HG02571 (cell line): ENCODE measurements around the gene CEP112.
A peak's percentile ranks its signal among the peaks of the same experiment; 100 is the strongest.

ENCODE experiments used
- ATAC-seq: cut with Tn5 transposase; IDR thresholded peaks from one replicate; pipeline ENCODE4 v1.9.1; 2021; ENCODE audit warnings: mild to moderate bottlenecking, moderate library complexity; ENCODE audit not compliant: unreplicated experiment

The CEP112 gene

GRCh38 chr17:65941356-65941899 lies 250.5 kb downstream of the CEP112 start:
- no peak for ATAC-seq

- ATAC-seq = no peak
Measured at GRCh38 chr17:65936013-65936412, 255.9 kb downstream of the CEP112 start.

DNA sequence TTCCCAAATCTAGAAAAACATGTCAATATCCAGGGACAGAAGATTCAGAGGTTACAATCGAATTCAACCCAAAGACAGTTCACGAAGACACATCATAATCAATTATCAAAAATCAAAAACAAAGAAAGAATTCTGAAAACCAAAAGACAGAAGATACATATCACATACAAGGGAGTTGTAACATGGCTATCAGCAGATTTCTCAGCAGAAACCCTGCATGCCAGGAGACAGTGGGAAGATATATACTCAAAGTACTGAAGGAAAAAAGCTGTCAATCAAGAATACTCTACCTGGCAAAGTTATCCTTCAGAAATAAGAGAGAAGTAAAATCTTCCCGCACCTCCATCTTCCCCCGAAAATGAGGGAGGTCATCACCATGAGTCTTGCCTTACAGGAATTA lies 258.6 kb downstream of the CEP112 start:
- ATAC-seq = no peak

DNA sequence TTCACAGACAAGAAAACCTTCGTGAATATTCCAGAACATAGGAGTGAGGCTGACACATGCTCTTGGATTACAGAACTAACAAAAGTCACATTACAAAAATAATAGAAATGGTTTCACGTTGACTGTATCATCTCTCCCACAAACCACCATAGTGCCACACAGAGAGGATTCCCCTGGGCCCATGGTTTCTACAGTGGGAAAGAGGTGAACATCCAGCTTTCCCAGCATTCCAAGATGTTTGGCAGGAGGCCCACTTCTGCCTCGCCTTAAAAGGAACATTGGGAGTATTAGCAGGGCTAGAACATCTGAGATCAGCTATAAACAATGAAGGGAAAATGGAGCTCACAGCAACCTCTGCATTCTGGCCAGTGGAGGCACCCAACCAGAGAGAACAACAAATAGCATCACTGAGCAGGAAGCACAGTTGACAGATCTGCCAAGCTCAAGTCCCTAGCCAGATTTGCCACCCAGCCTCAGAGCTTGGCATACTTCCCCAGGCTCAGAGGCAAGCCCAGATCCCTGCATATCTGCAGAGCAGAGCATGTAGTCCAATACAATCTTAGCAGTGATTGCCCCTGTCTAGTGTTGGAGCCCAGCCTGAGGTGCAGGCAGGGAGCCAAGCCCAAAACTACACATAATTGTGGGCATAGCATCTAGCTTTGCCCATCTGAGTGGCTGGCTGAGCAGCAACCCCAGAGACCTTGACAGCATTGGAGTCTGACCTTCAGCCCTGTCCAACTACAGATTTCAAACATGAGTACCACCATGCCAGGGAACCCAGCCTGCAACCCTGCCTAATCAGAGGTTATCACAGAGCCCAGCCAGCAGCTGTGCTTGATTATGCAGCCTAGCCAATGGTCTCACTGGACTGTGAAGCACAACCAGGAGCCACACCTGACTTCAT lies 260.4 kb downstream of the CEP112 start:
- no peak for ATAC-seq

- ATAC-seq = no peak
Measured at GRCh38 chr17:65930140-65930730, 261.7 kb downstream of the CEP112 start.

GRCh38 chr17:65926599-65926998 lies 265.3 kb downstream of the CEP112 start:
- no peak for ATAC-seq

DNA sequence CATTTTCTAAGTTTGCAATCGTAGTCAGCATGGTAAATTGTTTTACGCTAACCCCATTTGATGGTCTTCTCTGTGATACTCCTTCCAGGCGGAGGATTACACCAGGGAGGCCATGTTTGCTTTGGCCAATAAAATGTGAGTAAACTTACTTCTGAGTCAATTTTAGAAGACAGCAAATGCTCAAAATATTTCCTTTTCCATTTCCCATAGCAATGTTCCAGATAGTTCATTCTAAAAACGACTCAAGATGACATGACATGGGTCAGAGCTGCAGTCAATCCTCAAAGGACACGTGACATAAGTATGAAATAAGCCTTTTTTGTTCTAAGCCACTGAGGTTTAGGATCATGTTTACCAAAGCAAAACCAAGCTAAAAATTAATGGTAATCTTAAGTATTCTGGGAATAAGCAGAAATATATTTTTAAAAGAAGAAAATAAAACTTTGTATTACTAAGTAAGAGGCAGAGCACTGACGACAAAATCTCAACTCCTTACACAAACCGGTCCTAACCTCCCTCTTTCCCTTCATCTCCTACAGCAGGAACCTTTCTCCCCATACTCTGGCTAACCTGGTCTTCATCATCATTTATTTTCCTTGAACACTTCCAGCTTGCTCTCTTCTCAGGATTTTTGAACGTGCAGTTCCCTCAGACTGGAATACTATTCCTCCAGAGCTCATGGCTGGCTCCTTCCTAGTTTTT lies 266.2 kb downstream of the CEP112 start:
- ATAC-seq = no peak

- no peak for ATAC-seq
Measured at GRCh38 chr17:65920996-65921395, 270.9 kb downstream of the CEP112 start.

- no peak for ATAC-seq
Measured at GRCh38 chr17:65918916-65919315, 273.0 kb downstream of the CEP112 start.

DNA sequence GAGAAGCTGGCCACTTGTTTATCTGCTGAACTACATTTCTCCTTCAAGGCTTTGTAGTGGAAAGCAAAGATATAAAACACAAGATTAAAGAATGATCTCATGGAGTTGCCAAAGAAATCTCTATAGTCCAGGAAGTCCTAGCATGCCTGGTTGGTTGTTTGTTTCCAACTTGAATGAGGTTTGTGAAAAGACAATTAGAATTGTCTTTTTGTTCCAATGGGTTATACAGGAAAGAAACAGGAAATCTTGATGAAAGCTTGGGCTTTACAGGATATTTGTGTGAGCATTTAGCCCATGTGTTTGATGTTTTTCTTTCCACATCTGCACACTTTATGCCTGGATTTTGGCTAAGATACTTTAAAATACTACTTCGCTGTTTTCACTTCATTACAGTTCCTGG lies 273.4 kb downstream of the CEP112 start:
- ATAC-seq = no peak

GRCh38 chr17:65917560-65917959 lies 274.4 kb downstream of the CEP112 start:
- ATAC-seq = no peak

DNA sequence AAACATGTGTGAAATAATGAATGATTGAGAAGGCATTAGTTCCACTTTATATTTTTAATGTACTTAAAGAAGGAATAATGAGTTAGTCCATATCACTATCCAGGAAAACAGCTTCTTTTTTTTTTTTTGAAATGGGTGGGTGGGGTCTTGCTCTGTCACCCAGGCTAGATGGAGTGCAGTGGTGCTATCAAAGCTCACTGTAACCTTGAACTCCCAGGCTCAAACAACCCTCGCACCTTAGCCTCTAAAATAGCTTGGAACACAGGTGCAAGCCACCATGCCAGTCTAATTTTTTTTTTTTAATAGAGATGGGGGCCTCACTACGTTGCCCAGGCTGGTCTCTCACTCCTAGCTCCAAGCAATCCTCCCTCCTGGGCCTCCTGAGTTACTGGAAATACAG lies 275.5 kb downstream of the CEP112 start:
- no peak for ATAC-seq

GRCh38 chr17:65914784-65915342 lies 277.1 kb downstream of the CEP112 start:
- peak; percentile 97 for ATAC-seq

DNA sequence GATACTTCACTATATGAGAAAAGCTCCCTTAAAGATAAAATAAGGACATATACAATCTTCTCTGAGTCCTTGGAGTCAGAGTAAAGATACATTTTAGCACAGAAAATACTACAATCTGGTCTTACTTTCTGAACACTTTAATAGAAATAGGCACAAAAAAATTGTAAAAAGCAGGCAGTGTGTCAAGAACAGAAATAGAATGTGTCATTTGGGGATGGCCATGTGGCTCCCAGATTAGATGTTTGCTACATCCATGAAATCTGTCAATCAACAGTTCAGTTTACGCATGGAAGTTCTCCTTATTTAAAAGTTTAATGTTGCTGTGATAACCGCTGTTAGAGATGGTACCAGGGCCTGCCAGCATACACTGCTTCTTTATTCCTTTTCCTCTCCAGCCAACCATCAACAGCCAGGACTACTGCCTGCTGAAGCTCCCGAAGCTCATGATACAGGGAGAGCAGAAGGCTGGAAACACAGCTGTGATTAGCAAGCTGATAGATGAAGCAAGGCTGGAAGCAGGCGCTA lies 278.5 kb downstream of the CEP112 start:
- no peak for ATAC-seq

DNA sequence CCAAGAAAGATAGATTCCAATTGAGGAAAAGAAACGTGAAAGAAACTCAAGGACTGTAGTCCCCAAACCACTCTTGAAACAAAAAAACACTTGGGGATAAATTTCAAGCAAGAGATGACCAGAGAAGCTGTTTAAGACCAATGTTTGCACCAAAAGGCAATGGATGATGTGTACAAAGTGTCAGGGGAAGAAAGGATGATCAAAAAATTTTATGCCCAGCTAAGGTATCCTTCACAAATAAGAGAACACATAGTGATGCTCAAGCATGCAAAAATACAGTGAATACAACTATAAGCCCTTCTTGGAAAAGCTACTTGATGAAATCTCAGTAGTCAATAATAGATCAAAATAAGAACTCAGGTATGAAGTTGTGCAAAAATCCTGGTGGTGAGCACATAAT lies 281.1 kb downstream of the CEP112 start:
- no peak for ATAC-seq

DNA sequence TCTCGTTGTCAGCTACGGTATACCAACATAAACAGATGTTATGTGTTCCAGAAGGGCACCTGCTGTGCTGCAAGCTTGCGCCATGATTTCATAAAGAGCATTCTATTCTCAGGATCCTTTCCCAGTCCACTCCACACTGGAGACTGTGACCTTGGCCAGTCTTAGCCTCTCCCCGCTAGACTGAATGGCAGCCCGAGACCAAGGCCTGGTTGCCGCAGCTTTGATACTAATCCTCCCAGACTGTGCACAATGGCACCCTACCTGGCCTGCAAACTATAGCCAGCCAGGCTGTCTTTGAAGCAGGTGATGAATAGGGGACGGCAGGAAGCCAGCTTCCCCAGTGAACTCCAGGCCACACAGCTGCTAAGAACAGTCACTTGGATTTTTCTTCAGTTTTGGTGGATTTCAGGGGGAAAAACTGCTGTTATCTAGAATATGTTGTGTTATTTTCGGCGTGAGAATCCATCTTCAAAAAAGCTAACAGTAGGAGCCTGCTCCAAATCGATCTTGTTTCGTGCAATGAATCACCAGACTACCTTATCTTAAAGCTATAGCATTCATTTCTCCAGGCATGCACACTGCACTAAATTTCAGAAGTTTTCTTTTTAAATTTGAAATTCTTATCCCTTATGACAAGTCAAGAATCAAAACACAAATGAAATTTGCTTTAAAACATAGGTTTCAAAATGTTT lies 289.0 kb downstream of the CEP112 start:
- no peak for ATAC-seq

GRCh38 chr17:65902155-65902554 lies 289.8 kb downstream of the CEP112 start:
- no peak for ATAC-seq

GRCh38 chr17:65901394-65901793 lies 290.5 kb downstream of the CEP112 start:
- ATAC-seq = no peak

GRCh38 chr17:65900216-65900615 lies 291.7 kb downstream of the CEP112 start:
- ATAC-seq = no peak

- no peak for ATAC-seq
Measured at GRCh38 chr17:65898651-65899050, 293.3 kb downstream of the CEP112 start.
